Panc1 (cell line): ENCODE results near the gene KRT77. TPM values are rescaled to one million over a fixed set of nuclear protein-coding genes. Genes with fewer than 3 reads are reported as not detected.
"Not testable (repeated sequence)": the region's sequence is repeated elsewhere in the genome, so short reads cannot be mapped to it uniquely, and the experiment has no call there.

Experiments
- ATAC-seq: fragments of 200-7000 bp; cut with Tn5 transposase; 2 replicates; pipeline ENCODE4 v1.9.1; 2020; ENCODE audit warnings: mild to moderate bottlenecking, moderate library complexity
- BruUV-seq: library from RNA; stranded (reverse); fragments of 400-500 nt; replicated peaks from 2 replicates; lab custom pipeline; 2021; lab: Mats Ljungman, UMichigan
- CTCF ChIA-PET: fragments of 300-600 bp; sonication (Branson Sonifier 250); formaldehyde crosslinking; loops from one replicate; lab custom pipeline; 2022; ENCODE audit warnings: antibody characterized with exemption; lab: Charles Lee
- POLR2A ChIA-PET: fragments of 300-600 bp; sonication (Branson Sonifier 250); formaldehyde crosslinking; loops from one replicate; lab custom pipeline; 2022; ENCODE audit warnings: antibody characterized with exemption; lab: Charles Lee
- DNase-seq: peaks from one replicate; pipeline ENCODE4 v3.0.0-alpha.2; 2010; ENCODE audit warnings: low read depth, low spot score
- H3K27ac ChIP-seq: 2 replicates; pipeline ENCODE4 v1.5.1; 2011; ENCODE audit warnings: mild to moderate bottlenecking, low read length, inconsistent platforms
- H3K27me3 ChIP-seq: fragments of 200-500 bp; sonication (Bioruptor generic); 2 replicates; pipeline ENCODE4 v1.6.0; 2014; ENCODE audit warnings: low read length, inconsistent platforms; ENCODE audit not compliant: control insufficient read depth, insufficient read depth
- H3K36me3 ChIP-seq: fragments of 200-500 bp; sonication (Bioruptor generic); 2 replicates; pipeline ENCODE4 v1.5.1; 2014; ENCODE audit warnings: inconsistent platforms, mild to moderate bottlenecking, low read length, moderate library complexity; ENCODE audit not compliant: control insufficient read depth, insufficient read depth
- H3K4me1 ChIP-seq: 2 replicates; pipeline ENCODE4 v1.5.1; 2011; ENCODE audit warnings: inconsistent platforms, mild to moderate bottlenecking, low read length, moderate library complexity; ENCODE audit not compliant: control insufficient read depth, insufficient read depth
- H3K4me3 ChIP-seq, 2 experiments: 2 replicates each; pipeline ENCODE4 v1.5.1; 2011 to 2012; ENCODE audit warnings: low read depth in 2 of 2, low read length in 2 of 2, mild to moderate bottlenecking in 2 of 2, inconsistent platforms in 1 of 2, moderate library complexity in 1 of 2
- H3K9me3 ChIP-seq: fragments of 200-500 bp; sonication (Bioruptor generic); 2 replicates; pipeline ENCODE4 v1.5.1; 2014; ENCODE audit warnings: low read depth, mild to moderate bottlenecking, inconsistent platforms, low read length, moderate library complexity; ENCODE audit not compliant: control insufficient read depth, insufficient read depth
- CTCF ChIP-seq: fragments of 450-650 bp; IDR thresholded peaks from 2 replicates; pipeline ENCODE4 v1.5.1; 2017; ENCODE audit warnings: mild to moderate bottlenecking
- POLR2AphosphoS5 ChIP-seq: IDR thresholded peaks from 2 replicates; pipeline ENCODE4 v1.6.1; 2012; ENCODE audit warnings: mild to moderate bottlenecking, low read depth, low read length, moderate library complexity
- REST ChIP-seq, 2 experiments: IDR thresholded peaks; 2 replicates each; pipeline ENCODE4 v1.6.1; 2011 to 2012; ENCODE audit warnings: low read depth in 2 of 2, control low read depth in 1 of 2, low read length in 1 of 2, mild to moderate bottlenecking in 1 of 2, moderate library complexity in 1 of 2; ENCODE audit not compliant: insufficient read depth in 1 of 2
- SIN3A ChIP-seq: IDR thresholded peaks from 2 replicates; pipeline ENCODE4 v1.6.1; 2012; ENCODE audit warnings: low read depth, mild to moderate bottlenecking, low read length, moderate library complexity, borderline replicate concordance; ENCODE audit not compliant: insufficient read depth
- TCF7L2 ChIP-seq: IDR thresholded peaks from 2 replicates; pipeline ENCODE4 v1.6.1; 2011; ENCODE audit warnings: mild to moderate bottlenecking, low read depth, low read length, inconsistent platforms
- in situ Hi-C: cut with HindIII; loops from 2 replicates; pipeline ENCODE4 v1.10.0; 2016; ENCODE audit warnings: low sequenced_read_pairs, low pct_unique_long_range_greater_than_20kb
- intact Hi-C: fragments of 100-400 bp; cut with micrococcal nuclease; formaldehyde crosslinking; loops from one replicate; pipeline ENCODE4 v1.10.0; 2022; ENCODE audit not compliant: unreplicated experiment
- total RNA-seq: library from RNA; stranded (reverse); gene quantifications from one replicate; pipeline ENCODE4 v1.2.1, GENCODE V29; 2021; ENCODE audit not compliant: unreplicated experiment

KRT77 gene
- total RNA-seq, 1 experiment from 2014 or later, result not detected

GRCh38 chr12:52713960-52714886 is 10.9 kb upstream of the KRT77 start:
- Histone ChIP-seq H3K27ac (no peak overlapping the region), H3K4me3 (peak overlapping the region; percentile 34 to 48), H3K4me1 (peaks cover 4% of the 10 kb centered on the region; the same call in 1 of the 2 replicates), H3K27me3 (peaks cover 11% of the 10 kb centered on the region), H3K9me3 (no peaks in the 10 kb centered on the region), H3K36me3 (no peaks in the 10 kb centered on the region)
- in situ Hi-C loops (no loop called here), intact Hi-C loops (no loop called here)
- BruUV-seq, result no TSS peak
- CTCF ChIA-PET, result interaction anchor here (0.6 to 0.7 kb wide), 4 partner anchors 31 to 405 kb away, joined by 3 to 4 read pairs (median 4); no protein-coding TSS in a partner anchor
- TF ChIP-seq REST (IDR thresholded peaks at IDR 0.05; ENCODE audit: insufficient read depth in 1 of 2, low read depth in 2 of 2, low read length in 1 of 2) (no peak), SIN3A (no peak), CTCF (no peak), POLR2AphosphoS5 (no peak)
- no peak for DNase-seq
- peak; percentile 87 for ATAC-seq
- POLR2A ChIA-PET, result no interaction called here

GRCh38 chr12:52712122-52712521 is 8.8 kb upstream of the KRT77 start:
- H3K27ac ChIP-seq, H3K4me3 ChIP-seq, ATAC-seq, H3K9me3 ChIP-seq, intact Hi-C loops, DNase-seq, POLR2A ChIA-PET, H3K4me1 ChIP-seq, CTCF ChIA-PET, H3K36me3 ChIP-seq, in situ Hi-C loops, BruUV-seq: not testable (repeated sequence)
- peaks cover 11% of the 10 kb centered on the region for H3K27me3 ChIP-seq

GRCh38 chr12:52710730-52711129 is 7.4 kb upstream of the KRT77 start:
- BruUV-seq, result no TSS peak
- Histone ChIP-seq H3K27ac (no peak overlapping the region), H3K4me1 (peaks cover 4% of the 10 kb centered on the region; the same call in 1 of the 2 replicates), H3K27me3 (peaks cover 11% of the 10 kb centered on the region), H3K36me3 (no peaks in the 10 kb centered on the region), H3K4me3 (no peak overlapping the region), H3K9me3 (no peaks in the 10 kb centered on the region)
- CTCF ChIA-PET, result no interaction called here
- intact Hi-C loops (no loop called here), in situ Hi-C loops (no loop called here)
- DNase-seq, result no peak
- TF ChIP-seq REST (IDR thresholded peaks at IDR 0.05; ENCODE audit: insufficient read depth in 1 of 2, low read depth in 2 of 2, low read length in 1 of 2) (no peak), TCF7L2 (no peak), POLR2AphosphoS5 (no peak), CTCF (no peak), SIN3A (no peak)
- no peak for ATAC-seq
- POLR2A ChIA-PET, result interaction anchor here (0.5 kb wide), 1 partner anchor 76 kb away, joined by 3 read pairs; no protein-coding TSS in a partner anchor
